NCI-H2196 treated with DMSO at 0.1 percent for 48 hours (cell line): Measurements from ENCODE around the gene PKMYT1.

Experiments used
- DNase-seq: peaks from one replicate; lab custom pipeline; 2025; ENCODE audit not compliant: unreplicated experiment; lab: John Stamatoyannopoulos, UW

Gene PKMYT1

DNA sequence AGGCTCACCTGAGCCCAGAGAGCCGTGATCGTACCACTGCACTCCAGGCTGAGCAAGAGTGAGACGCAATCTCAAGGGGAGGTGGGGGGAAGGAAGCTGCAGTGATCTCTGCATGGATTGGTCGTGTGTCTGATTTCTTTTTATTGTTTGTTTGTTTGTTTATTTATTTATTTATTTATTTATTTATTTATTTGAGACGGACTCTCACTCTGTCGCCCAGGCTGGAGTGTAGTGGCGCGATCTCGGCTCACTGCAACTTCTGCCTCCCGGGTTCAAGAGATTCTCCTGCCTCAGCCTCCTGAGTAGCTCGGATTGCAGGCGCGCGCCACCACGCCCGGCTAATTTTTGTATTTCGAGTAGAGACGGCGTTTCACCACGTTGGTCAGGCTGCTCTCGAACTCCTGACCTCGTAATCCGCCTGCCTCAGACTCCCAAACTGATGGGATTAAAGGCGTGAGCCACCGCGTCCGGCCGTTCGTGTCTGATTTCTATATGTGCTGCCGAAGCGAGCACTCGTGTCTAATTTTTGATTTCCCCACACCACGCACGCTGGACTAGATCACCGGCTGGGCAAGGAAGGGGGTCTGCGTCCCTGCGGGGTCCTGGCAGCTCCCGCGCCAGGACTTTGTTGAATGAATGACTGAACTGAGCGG is 39.5 kb upstream of the PKMYT1 start:
- no peak for DNase-seq

DNA sequence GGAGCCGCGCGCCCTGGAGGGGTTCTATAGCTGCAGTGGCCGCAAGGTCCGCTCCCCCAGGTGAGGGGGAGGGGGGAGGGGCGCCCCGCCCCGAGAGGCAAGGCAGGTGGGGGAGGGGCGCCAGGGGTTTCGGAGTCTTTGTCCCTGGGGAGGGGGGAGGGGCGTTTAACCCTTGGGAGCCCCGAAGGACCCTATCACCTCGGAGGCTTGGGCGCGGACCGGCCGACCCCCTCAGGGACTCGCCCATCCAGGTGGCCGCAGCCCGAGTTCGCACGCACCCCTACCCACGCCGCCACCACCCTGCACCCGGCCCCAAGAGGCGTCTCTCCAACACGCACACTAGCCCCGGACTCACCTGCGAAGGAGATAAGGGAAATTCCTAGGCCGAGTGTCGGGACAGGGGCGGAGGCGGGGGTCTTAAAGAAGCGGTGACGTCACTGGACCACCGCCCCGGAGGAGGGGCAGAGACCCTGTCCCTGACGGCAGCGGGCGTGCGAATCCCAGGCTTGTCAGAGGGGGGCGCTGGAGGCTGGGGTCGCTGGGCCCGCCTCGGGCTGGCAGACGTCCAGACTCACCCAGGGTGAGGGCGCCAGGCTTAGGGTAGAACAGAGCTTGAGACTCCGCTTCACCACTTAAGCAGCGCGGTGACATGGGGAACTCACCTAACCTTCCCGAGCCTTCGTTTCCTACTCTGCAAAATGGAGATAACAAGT is 37.7 kb upstream of the PKMYT1 start, which contains the start of gene CLDN6:
Gene CLDN6, minus strand, starts transcription at position 390 of the 713 bp plus-strand sequence. CDS start 2,162 bp downstream, outside the sequence.
- no peak for DNase-seq

GRCh38 chr16:3017344-3017743 is 37.1 kb upstream of the PKMYT1 start:
- no peak for DNase-seq

- no peak for DNase-seq
Observed at GRCh38 chr16:3015865-3016521, 35.7 kb upstream of the PKMYT1 start.

DNA sequence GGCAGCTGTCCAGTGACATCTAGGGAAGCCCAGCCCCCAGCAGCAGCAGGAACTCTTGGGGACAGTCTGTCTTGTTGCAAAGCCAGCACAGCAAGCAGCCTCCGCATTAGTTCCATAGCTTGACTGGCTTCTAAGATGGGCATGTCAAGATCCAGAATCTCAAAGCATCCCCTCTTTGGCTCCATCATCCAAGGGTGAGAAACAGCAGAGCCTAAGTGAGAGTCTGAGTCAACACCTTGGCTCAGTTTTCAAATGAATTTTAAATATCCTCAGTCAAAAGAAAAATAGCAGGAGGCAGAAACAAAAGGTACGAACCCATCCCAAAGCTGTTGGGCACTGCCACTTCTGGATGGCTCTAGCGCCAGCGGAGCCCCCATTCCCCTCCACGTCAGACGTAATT is 34.7 kb upstream of the PKMYT1 start:
- DNase-seq: no peak

- DNase-seq: no peak
Observed at GRCh38 chr16:3013998-3014690, 33.9 kb upstream of the PKMYT1 start.

- no peak for DNase-seq
Observed at GRCh38 chr16:3013491-3013951, 33.3 kb upstream of the PKMYT1 start.

DNA sequence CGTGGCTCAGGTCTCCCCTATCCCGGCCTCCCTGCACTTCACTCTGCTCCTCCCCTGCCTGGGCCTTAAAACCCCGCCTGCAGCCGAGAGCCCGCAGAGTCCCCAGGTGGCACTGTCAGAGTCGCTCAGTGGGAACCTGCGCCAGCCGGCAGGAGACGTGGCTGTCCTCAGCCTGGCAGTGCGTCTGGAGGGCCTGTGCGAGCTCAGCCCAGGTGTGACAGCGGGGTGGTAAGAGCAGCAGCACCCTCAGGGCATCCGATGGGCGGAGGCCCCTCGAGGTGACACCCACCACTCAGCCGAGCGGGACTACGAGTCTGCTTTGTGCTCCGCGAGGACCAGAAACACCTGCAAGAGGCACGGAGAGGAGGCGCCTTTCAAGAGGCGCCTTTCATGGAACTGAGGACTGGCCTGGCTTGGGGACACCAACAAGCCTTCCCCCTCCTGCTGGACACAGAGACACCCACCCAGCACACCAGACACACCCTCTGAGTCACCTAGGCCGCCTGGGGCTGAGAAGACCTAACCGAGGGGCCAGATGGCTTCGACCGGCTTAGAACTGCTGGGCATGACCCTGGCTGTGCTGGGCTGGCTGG is 32.7 kb upstream of the PKMYT1 start, which contains the start of gene CLDN9:
Gene CLDN9, plus strand, starts transcription at position 96 of the 593 bp plus-strand sequence. Its CDS starts 440 bp downstream, at position 536.
- DNase-seq: peak; percentile 20

DNA sequence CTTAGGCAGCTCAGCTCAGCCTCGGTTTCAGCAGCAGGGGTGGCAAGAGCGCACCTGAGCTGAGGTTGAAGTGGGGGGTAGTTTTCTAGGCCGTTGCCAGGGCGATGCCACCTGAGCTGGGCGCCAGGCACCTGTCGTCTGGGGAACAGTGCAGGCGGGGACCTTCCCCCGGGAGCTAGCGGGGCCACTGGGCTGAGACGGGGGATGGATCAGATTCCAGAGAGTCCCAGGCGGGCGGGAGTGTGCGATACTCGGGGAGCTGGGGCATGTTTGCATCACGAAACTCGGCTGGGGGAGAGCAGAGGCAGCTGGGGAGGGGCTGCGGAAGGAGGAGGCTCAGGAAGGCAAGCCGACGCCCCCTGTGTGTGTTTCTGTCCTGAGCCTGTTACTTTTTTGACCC is 32.0 kb upstream of the PKMYT1 start:
- peak; percentile 75 for DNase-seq

- no peak for DNase-seq
Observed at GRCh38 chr16:3010510-3010909, 30.3 kb upstream of the PKMYT1 start.

DNA sequence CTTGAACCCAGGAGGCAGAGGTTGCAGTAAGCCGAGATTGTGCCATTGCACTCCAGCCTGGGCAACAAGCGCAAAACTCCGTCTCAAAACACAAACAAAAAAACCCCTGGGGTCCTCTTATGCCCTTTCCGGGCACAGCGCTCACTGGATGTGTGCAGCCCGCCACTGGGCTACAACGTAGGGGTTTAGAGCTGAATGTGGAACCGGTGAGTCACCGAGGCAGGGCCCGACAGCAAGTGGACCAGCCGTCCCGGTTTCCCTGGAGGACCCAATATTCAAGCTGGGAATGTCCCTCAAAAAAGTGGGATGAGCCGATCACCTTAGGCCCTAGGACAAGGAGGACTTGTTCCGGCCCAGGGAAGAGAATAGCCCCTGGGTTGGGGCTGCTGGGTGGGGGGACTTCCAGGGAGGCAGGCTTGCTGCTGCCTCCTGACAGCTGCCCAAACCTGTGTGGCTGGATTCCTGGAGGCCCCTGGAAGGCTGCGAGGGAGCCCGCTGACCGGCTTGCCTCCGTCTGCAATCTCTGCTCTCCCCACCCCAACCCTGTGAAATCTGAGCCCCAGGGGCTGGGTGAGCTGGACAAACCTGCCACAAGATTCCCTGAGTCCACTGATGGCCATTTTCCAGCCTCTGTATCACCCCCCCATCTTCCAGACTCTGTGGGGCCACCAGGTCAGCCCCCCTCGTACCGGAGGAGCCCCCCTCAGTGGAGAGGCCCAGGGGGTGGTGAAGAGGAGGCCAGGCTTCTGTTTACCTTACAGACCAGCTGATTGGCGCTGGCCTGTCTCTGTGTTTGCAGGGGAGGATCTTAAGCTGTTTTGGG is 29.5 kb upstream of the PKMYT1 start:
- peak; percentile 32 for DNase-seq

GRCh38 chr16:3008690-3009037 is 28.4 kb upstream of the PKMYT1 start:
- DNase-seq: no peak

GRCh38 chr16:3007957-3008689 is 27.9 kb upstream of the PKMYT1 start:
- DNase-seq: no peak

GRCh38 chr16:3007059-3007956 is 27.1 kb upstream of the PKMYT1 start:
- DNase-seq: no peak

GRCh38 chr16:3004781-3005284 is 24.6 kb upstream of the PKMYT1 start:
- peak; percentile 30 for DNase-seq

- no peak for DNase-seq
Observed at GRCh38 chr16:3004319-3004718, 24.1 kb upstream of the PKMYT1 start.

DNA sequence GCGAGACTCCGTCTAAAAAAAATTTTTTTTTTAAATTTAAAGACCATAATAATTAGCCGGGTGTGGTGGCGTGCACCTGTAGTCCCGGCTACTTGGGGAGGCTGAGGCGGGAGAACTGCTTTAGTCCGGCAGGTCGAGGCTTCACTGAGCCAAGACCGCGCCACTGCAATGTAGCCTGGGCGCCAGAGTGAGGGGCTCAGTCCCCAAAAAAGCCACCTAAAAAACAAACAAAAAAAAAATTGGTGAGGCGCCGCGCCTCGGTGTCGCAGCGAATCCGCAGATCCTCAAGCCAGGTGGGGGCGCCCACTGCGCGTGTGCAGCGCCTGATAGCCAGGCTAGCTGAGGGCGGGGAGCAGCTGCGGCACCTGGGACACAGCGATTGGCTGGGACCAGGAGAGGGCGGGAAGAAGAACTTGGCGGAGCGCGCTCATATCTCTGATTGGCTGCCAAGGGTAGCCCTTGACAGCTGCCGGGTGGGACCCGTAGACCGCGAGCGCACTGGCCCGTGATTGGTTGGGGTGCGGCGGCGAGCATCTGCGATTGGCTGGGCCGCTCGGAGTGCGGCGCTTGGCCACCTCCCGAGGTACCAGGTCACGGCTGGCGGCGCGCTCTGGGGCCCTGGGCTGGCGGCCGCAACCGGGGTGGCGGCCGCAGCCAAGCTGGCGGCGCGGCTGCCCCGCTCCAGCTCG is 23.5 kb upstream of the PKMYT1 start:
- DNase-seq: peak; percentile 98

- DNase-seq: no peak
Observed at GRCh38 chr16:3001316-3001715, 21.1 kb upstream of the PKMYT1 start.
